ENCODE data around the gene DGKI.

Gene DGKI

DNA sequence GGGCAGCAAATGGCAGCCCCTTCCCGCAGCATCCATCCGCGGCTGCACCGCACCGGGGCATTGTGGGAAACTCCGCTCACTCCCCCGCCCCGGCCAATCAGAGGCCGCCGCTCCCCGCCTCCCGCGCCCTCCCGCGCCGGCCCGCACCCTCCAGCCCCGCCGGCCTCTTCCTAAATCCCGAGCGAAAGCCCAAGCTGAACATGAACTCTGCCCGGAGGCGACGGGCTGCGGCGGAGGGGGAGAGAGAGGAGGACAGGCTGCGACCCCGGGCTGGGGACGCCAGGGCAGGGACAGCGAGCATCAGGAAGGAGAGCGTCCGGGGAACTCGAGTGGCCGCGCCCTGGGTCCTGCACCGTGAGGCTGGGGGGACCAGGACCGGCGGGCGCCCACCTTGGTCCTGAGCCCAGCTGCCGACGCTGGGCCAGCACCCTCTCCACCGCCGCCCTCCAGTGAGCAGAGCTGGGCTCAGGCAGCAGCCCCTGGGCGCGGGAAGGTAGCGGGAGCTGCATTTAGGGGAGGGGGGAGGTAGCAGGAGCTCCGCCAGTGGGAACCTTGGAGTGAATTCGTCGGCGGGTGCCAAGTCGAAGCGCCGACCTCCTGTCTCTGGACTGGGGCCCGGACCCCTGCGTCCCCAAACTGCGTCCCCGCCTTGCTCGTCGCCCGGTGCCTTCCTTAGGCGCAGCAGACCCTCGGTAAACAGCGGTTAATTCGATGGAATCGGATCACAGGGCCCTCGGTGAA is at the start of gene DGKI:
Gene DGKI, minus strand, starts transcription at position 148 of the 741 bp plus-strand sequence.
- POLR2A ChIA-PET, result no interaction called here
- Histone ChIP-seq H3K36me3 (ENCODE audit: control insufficient read depth in 2 of 2, insufficient read depth in 1 of 2, low read length in 2 of 2) (no peaks in the 10 kb centered on the region), H3K4me3 (ENCODE audit: low read depth, low read length) (peak within 1 kb of the TSS; percentile 28), H3K27ac (ENCODE audit: extremely low read depth, low read depth, low read length) (no peak within 1 kb of the TSS), H3K4me1 (ENCODE audit: control insufficient read depth, insufficient read depth, low read length) (no peaks in the 10 kb centered on the region), H3K9me3 (ENCODE audit: control insufficient read depth, insufficient read depth, low read depth, low read length) (no peaks in the 10 kb centered on the region)
- CTCF ChIA-PET, result no interaction called here
- no peak for TF ChIP-seq SALL2 (tag by site-specific recombination; IDR thresholded peaks at IDR 0.05; ENCODE audit: borderline replicate concordance)
- TF ChIP-seq, protein P1, sequence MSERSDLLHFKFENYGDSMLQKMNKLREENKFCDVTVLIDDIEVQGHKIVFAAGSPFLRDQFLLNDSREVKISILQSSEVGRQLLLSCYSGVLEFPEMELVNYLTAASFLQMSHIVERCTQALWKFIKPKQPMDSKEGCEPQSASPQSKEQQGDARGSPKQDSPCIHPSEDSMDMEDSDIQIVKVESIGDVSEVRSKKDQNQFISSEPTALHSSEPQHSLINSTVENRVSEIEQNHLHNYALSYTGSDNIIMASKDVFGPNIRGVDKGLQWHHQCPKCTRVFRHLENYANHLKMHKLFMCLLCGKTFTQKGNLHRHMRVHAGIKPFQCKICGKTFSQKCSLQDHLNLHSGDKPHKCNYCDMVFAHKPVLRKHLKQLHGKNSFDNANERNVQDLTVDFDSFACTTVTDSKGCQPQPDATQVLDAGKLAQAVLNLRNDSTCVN (tag by site-specific recombination; optimal IDR thresholded peaks at IDR 0.05), result peak; percentile 20

DNA sequence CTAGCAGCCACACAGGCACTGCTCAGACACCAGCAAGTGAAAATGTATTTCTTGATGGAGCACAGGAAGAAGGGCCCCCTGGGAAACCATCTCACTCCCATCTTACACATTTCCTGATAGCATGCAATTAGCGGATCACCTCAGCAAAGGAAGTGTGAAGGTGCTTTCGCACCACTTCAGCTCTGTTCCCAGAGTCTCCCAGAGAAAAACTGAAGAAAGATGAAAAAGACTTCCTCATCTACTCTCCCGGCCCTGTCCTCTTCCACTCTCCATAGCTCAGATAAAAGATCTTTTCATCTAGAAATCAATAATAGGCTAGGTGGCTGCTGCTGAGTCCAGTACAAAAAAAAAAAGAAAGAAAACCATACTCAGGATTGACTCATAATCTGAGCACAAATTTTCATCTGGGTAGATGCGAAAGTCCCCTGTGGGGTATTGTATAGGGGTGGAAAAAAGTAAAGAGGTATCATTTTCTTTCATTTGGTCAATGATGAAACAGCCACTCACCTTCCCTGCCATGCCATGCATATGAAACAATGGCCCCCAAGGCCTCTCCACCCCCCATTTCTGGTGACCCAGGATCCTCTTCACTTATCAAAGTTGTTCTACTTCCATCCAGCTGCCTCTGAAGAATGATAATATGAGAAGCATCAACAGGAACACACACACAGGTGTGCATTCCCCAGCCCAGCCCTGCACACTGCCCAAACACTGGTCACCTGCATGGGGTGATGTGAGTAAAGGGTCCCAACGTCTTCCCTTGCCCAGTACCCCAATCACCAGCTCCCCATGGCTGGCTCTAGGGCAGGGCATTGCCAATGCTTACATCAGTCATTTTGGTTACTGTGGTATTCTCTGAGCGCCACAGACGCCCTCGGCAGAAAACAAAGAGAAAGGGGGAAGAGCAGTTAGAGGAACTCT is 48.8 kb upstream of the DGKI start:
- CTCF ChIA-PET, result interaction anchor here (0.6 to 2.0 kb wide), 7 partner anchors 114 to 1121 kb away, joined by 3 to 12 read pairs (median 3); no protein-coding TSS in a partner anchor
- H3K9me3 ChIP-seq (ENCODE audit: control insufficient read depth, insufficient read depth, low read depth, low read length), result no peaks in the 10 kb centered on the region
- peaks cover 0 to 60% of the 10 kb centered on the region in 2 experiments; a peak in 2 of 3 replicates for H3K36me3 ChIP-seq (ENCODE audit: control insufficient read depth in 2 of 2, insufficient read depth in 1 of 2, low read length in 2 of 2)
- H3K27ac ChIP-seq (ENCODE audit: extremely low read depth, low read depth, low read length), result no peak overlapping the region
- no peaks in the 10 kb centered on the region for H3K4me1 ChIP-seq (ENCODE audit: control insufficient read depth, insufficient read depth, low read length)
- POLR2A ChIA-PET, result no interaction called here
- TF ChIP-seq ZNF677 (tag by site-specific recombination; IDR thresholded peaks at IDR 0.05) (no peak), ZNF423 (tag by site-specific recombination; IDR thresholded peaks at IDR 0.05) (no peak), RBAK (tag by site-specific recombination; IDR thresholded peaks at IDR 0.05) (no peak), ZNF623 (tag by site-specific recombination; IDR thresholded peaks at IDR 0.05) (no peak), ZBTB20 (tag by site-specific recombination; IDR thresholded peaks at IDR 0.05) (no peak), ZNF660 (tag by site-specific recombination; IDR thresholded peaks at IDR 0.05) (no peak), ZNF184 (tag by site-specific recombination; IDR thresholded peaks at IDR 0.05) (no peak), ZNF394 (tag by site-specific recombination; IDR thresholded peaks at IDR 0.05; ENCODE audit: borderline replicate concordance) (no peak), ZNF211 (tag by site-specific recombination; IDR thresholded peaks at IDR 0.05; ENCODE audit: low read depth) (no peak), SP3 (tag by site-specific recombination; IDR thresholded peaks at IDR 0.05) (no peak)
- TF ChIP-seq, protein P2, sequence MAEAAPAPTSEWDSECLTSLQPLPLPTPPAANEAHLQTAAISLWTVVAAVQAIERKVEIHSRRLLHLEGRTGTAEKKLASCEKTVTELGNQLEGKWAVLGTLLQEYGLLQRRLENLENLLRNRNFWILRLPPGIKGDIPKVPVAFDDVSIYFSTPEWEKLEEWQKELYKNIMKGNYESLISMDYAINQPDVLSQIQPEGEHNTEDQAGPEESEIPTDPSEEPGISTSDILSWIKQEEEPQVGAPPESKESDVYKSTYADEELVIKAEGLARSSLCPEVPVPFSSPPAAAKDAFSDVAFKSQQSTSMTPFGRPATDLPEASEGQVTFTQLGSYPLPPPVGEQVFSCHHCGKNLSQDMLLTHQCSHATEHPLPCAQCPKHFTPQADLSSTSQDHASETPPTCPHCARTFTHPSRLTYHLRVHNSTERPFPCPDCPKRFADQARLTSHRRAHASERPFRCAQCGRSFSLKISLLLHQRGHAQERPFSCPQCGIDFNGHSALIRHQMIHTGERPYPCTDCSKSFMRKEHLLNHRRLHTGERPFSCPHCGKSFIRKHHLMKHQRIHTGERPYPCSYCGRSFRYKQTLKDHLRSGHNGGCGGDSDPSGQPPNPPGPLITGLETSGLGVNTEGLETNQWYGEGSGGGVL (tag by site-specific recombination; IDR thresholded peaks at IDR 0.05), result no peak
- no peak overlapping the region for H3K4me3 ChIP-seq (ENCODE audit: low read depth, low read length)

DNA sequence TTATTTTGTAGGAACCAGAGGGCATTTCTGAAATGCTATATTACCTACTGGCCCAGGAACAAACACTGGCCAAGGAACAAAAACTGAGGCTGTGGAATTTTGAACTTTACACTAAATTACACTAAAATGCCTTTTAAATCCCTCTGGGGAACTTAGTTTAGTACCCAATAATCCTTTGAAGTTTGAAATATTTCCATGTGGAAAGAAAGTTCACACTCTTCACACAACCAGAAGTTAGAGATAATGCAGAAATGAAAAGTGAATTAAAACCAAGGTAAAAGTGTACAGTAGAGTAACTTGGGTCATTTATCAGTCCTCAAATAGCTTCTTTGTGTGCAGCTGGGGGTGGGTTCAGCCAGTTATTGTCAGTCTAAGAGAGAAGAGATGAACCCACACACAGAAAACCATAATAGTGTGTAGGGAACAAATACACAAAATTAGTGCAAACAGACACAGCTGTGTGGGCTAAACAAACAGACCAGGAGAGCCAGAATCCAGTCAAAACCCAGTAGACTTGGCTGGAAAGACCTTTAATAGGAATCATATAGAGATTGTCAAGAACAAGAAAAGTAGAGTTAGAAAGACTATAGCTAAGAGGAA is 46.5 kb upstream of the DGKI start:
- POLR2A ChIA-PET, result no interaction called here
- Histone ChIP-seq H3K4me3 (ENCODE audit: low read depth, low read length) (no peak overlapping the region), H3K36me3 (ENCODE audit: control insufficient read depth in 2 of 2, insufficient read depth in 1 of 2, low read length in 2 of 2) (peaks cover 0 to 54% of the 10 kb centered on the region in 2 experiments; a peak in 2 of 3 replicates), H3K27ac (ENCODE audit: extremely low read depth, low read depth, low read length) (no peak overlapping the region), H3K4me1 (ENCODE audit: control insufficient read depth, insufficient read depth, low read length) (no peaks in the 10 kb centered on the region), H3K9me3 (ENCODE audit: control insufficient read depth, insufficient read depth, low read depth, low read length) (no peaks in the 10 kb centered on the region)
- CTCF ChIA-PET, result interaction anchor here (2.7 kb wide), 1 partner anchor 237 kb away, joined by 15 read pairs; no protein-coding TSS in a partner anchor
- no peak for TF ChIP-seq ZNF146 (tag by site-specific recombination; IDR thresholded peaks at IDR 0.05)
- TF ChIP-seq ZNF529 (tag by site-specific recombination; IDR thresholded peaks at IDR 0.05; ENCODE audit: insufficient replicate concordance), result no peak
- TF ChIP-seq ZNF626 (tag by site-specific recombination; IDR thresholded peaks at IDR 0.05), result no peak
- TF ChIP-seq ZNF658 (tag by site-specific recombination; IDR thresholded peaks at IDR 0.05), result no peak
- no peak for TF ChIP-seq ZNF324 (tag by site-specific recombination; IDR thresholded peaks at IDR 0.05)
- TF ChIP-seq ZNF623 (tag by site-specific recombination; IDR thresholded peaks at IDR 0.05), result no peak
- TF ChIP-seq ZNF133 (tag by site-specific recombination; IDR thresholded peaks at IDR 0.05), result no peak
- no peak for TF ChIP-seq ZNF473 (tag by site-specific recombination; IDR thresholded peaks at IDR 0.05)
- TF ChIP-seq, protein P3, sequence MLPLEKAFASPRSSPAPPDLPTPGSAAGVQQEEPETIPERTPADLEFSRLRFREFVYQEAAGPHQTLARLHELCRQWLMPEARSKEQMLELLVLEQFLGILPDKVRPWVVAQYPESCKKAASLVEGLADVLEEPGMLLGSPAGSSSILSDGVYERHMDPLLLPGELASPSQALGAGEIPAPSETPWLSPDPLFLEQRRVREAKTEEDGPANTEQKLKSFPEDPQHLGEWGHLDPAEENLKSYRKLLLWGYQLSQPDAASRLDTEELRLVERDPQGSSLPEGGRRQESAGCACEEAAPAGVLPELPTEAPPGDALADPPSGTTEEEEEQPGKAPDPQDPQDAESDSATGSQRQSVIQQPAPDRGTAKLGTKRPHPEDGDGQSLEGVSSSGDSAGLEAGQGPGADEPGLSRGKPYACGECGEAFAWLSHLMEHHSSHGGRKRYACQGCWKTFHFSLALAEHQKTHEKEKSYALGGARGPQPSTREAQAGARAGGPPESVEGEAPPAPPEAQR (tag by site-specific recombination; IDR thresholded peaks at IDR 0.05), result no peak
